Psoas muscle (tissue), 8 donors: ENCODE results near the gene FBXW12. TPM values are rescaled to one million over a fixed set of nuclear protein-coding genes. Genes with fewer than 3 reads are reported as not detected.

Experiments
- ATAC-seq, 4 donors: fragments of 200-7000 bp; cut with Tn5 transposase; one replicate each; pipeline ENCODE4 v1.9.1; 2020; ENCODE audit warnings: moderate library complexity in 3 of 4, mild to moderate bottlenecking in 2 of 4
- DNase-seq, 2 donors: peaks; one replicate each; pipeline ENCODE4 v3.0.0-alpha.2; 2020
- H3K27ac ChIP-seq: fragments of 200-600 bp; one replicate; pipeline ENCODE4 v1.8.0; 2022
- H3K27me3 ChIP-seq, 3 donors: fragments of 200-600 bp in 1 of 3; one replicate each; pipeline versions ENCODE4 v1.6.1 to v1.8.0; 2013 to 2022; ENCODE audit warnings: low read length in 2 of 3, mild to moderate bottlenecking in 2 of 3, moderate library complexity in 1 of 3; ENCODE audit not compliant: insufficient read depth in 3 of 3
- H3K36me3 ChIP-seq, 2 donors: fragments of 200-600 bp in 1 of 2; one replicate each; pipeline versions ENCODE4 v1.6.1 to v1.8.0; 2013 to 2022; ENCODE audit warnings: low read depth in 1 of 2, mild to moderate bottlenecking in 1 of 2, moderate library complexity in 1 of 2; ENCODE audit not compliant: insufficient read depth in 1 of 2
- H3K4me1 ChIP-seq: fragments of 200-600 bp; one replicate; pipeline ENCODE4 v1.8.0; 2022
- H3K4me3 ChIP-seq: fragments of 200-600 bp; one replicate; pipeline ENCODE4 v1.8.0; 2022; ENCODE audit warnings: mild to moderate bottlenecking
- H3K9me3 ChIP-seq: fragments of 200-600 bp; one replicate; pipeline ENCODE4 v1.8.0; 2022
- WGBS, 3 donors: extraction: QIAGEN DNeasy Blood & Tissue Kit; methylation state at CpG; one replicate each; pipeline versions ENCODE4 v1.1.6 to v1.1.7; 2013; 5-methylcytosine and 5-hydroxymethylcytosine counted together
- intact Hi-C, 2 donors: fragments of 100-400 bp; cut with DNase I; formaldehyde crosslinking; loops; one replicate each; pipeline versions ENCODE4 v1.11.0 to v1.14.2; 2022
- polyA plus RNA-seq, 3 donors: library from polyadenylated mRNA; stranded (reverse); fragments of 200-250 nt; gene quantifications; one replicate each; pipeline ENCODE4 v1.2.3, GENCODE V29; 2013
- total RNA-seq, 4 donors: library from RNA; stranded (reverse); fragmentation: NEBNext Ultra II Directional in 2 of 4; extraction: Animal tissue kit (Norgen Biotek cat#: 25700) in 2 of 4; gene quantifications; one replicate each; pipeline versions ENCODE4 v1.2.1 to v1.2.4, GENCODE V29; 2021 to 2023
- TF ChIP-seq, protein P1 (sequence below): fragments of 200-600 bp; IDR thresholded peaks from one replicate; pipeline ENCODE4 v1.8.0; 2022; ENCODE audit warnings: antibody characterized with exemption
- donor health status: healthy with polysubstance abuse.
- donor health status: DM: no; HTN: no; CAD: no; lungs with moderate emphysema.
- donor health status: Bipolar disorder and iron deficiency.
- donor health status: healthy.
- donor health status: DM: yes; HTN: yes; CAD: no.
- donor health status: DM: no; HTN: no; CAD: no.
- donor health status: DM: no; HTN: no; CAD: no.
- donor health status: DM: yes; HTN: yes; CAD: no.

The FBXW12 gene
- total and polyA plus RNA-seq, 7 donors: 0.01 TPM; not detected in 6

DNA sequence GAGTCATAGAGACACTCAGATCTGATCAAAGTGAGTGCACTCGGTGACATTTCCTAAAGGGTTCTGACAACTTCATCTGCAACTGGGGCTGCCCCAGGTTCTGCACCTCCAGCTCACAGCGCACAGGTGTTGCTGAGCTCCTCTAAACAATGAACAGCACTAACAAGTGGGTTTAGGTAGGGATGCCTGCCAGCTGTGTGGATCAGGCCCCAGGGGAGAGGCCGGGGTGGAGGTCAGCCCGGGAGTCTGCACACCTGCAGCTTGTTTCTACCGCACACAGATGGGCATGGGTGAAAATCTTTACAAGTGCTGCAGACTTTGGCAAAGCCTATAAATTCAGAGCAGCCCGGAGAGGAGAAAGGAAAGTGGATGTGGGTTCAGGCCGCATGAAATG is 355 bp downstream of the FBXW12 start:
- Histone ChIP-seq H3K36me3 (no peaks in the 10 kb centered on the region), H3K27me3 (no peaks in the 10 kb centered on the region), H3K9me3 (no peaks in the 10 kb centered on the region), H3K4me3 (no peak overlapping the region), H3K4me1 (no peaks in the 10 kb centered on the region), H3K27ac (no peak overlapping the region)
- TF ChIP-seq, protein P1, sequence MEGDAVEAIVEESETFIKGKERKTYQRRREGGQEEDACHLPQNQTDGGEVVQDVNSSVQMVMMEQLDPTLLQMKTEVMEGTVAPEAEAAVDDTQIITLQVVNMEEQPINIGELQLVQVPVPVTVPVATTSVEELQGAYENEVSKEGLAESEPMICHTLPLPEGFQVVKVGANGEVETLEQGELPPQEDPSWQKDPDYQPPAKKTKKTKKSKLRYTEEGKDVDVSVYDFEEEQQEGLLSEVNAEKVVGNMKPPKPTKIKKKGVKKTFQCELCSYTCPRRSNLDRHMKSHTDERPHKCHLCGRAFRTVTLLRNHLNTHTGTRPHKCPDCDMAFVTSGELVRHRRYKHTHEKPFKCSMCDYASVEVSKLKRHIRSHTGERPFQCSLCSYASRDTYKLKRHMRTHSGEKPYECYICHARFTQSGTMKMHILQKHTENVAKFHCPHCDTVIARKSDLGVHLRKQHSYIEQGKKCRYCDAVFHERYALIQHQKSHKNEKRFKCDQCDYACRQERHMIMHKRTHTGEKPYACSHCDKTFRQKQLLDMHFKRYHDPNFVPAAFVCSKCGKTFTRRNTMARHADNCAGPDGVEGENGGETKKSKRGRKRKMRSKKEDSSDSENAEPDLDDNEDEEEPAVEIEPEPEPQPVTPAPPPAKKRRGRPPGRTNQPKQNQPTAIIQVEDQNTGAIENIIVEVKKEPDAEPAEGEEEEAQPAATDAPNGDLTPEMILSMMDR: no peak
- intact Hi-C loops: no loop called here
- ATAC-seq (no peak), DNase-seq (no peak)
- WGBS, 3 donors: 69 to 72% (median 71%) methylated on average over 7 of the region's 7 CpGs

DNA sequence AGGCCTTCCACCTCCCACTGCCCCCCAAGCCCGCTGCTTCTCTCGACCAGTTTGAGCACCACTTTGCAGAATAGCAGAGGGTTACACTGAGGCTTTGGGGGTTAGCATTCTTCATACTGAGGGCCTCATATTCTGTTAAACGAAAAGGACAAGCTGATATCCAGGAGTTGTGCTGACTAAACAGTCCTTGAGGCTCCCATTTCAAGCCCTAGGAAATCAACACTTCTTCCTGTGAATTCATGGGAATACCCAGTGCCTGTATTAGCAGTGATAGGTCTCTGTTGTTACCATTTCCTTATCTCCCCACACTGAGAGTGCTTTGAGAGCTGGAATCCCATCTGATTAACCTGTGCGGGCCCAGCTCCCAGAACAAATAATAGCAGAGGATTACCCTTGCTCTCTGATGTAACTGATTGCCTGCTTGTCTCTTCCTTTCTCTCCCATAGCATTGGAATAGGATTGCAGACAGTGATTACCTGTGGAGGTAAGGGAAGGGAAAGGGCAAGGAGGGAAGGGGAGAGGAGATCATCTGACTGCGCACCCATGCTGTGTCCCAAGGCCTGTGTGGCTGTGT is 930 bp downstream of the FBXW12 start:
- no peak for ATAC-seq
- intact Hi-C loops: no loop called here
- WGBS, 3 donors: 68 to 76% (median 71%) methylated on average over 5 of the region's 5 CpGs
- TF ChIP-seq, protein P1: no peak
- DNase-seq: no peak
- H3K4me1 ChIP-seq: no peaks in the 10 kb centered on the region
- H3K4me3 ChIP-seq: no peak overlapping the region
- no peaks in the 10 kb centered on the region for H3K27me3 ChIP-seq
- H3K36me3 ChIP-seq: no peaks in the 10 kb centered on the region
- no peak overlapping the region for H3K27ac ChIP-seq
- H3K9me3 ChIP-seq: no peaks in the 10 kb centered on the region

DNA sequence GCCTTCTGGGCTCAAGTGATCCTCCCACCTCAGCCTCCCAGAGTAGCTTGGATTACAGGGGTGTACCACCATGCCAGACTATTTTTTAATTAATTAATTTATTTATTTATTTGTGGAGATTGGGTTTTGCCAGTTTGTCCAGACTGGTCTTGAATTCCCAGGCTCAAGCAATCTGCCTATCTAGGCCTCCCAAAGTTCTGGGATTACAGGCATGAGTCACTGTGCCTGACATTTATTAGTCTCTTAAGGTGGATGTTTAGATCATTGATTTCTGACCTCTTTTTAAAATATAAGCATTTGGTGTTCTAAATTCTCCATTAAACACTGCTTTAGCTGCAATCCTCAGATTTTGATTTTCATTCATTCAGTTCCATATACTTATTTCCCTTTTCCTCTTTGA is 15.6 kb downstream of the FBXW12 start:
- Histone ChIP-seq H3K4me1 (no peaks in the 10 kb centered on the region), H3K9me3 (peaks cover 11% of the 10 kb centered on the region), H3K4me3 (no peak overlapping the region), H3K36me3 (no peaks in the 10 kb centered on the region), H3K27me3 (no peaks in the 10 kb centered on the region), H3K27ac (no peak overlapping the region)
- intact Hi-C loops: no loop called here
- ATAC-seq: no peak
- TF ChIP-seq, protein P1: no peak
- DNase-seq: no peak

DNA sequence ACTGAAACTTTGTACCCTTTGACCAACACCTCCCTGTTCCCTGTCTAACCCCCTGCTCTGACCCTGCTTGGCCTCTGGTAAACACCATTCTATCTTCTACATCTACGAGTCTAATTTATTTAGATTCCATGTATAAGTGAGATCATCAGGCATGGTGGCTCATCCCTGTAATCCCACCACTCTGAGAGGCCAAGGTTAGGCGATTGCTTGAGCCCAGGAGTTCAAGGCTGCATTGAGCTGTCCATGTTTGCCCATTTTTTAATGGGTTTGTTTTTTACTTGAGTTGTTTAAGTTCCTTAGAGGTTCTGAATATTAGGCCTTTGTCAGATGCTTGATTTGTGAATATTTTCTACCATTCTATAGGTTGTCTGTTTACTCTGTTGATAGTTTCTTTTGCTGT is 16.9 kb downstream of the FBXW12 start:
- H3K27ac ChIP-seq: no peak overlapping the region
- 63 to 73% (median 64%) methylated on average over 2 of the region's 2 CpGs for WGBS, 3 donors
- intact Hi-C loops: no loop called here
- no peaks in the 10 kb centered on the region for H3K4me1 ChIP-seq
- H3K36me3 ChIP-seq: no peaks in the 10 kb centered on the region
- DNase-seq (no peak), ATAC-seq (no peak)
- no peaks in the 10 kb centered on the region for H3K27me3 ChIP-seq
- TF ChIP-seq, protein P1: no peak
- H3K9me3 ChIP-seq: peaks cover 11% of the 10 kb centered on the region
- H3K4me3 ChIP-seq: no peak overlapping the region

DNA sequence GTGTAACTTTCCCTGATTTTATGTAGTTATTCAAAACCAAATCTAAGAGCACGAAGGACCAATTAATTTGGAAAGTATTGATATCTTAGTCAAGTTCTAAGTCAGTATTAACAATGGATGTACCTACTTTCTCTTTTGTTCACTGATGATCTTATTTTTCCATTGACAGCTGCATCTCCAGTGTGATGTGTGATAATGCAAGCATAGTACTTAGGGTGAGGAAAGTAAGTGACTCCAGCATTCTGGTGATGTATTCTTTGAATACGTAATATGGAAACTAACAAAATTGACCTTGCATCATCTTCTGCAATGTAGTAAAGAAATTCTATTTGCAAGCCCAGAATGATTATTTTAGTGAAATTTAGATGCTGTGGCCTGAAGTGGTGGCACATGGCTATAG is 22.4 kb downstream of the FBXW12 start:
- DNase-seq (no peak), ATAC-seq (no peak)
- Histone ChIP-seq H3K4me1 (no peaks in the 10 kb centered on the region), H3K27me3 (peaks cover 0 to 5% (median 0%) of the 10 kb centered on the region in 3 donors), H3K36me3 (no peaks in the 10 kb centered on the region), H3K9me3 (no peaks in the 10 kb centered on the region), H3K4me3 (no peak overlapping the region), H3K27ac (no peak overlapping the region)
- 87 to 94% (median 91%) methylated on average over 2 of the region's 2 CpGs for WGBS, 3 donors
- TF ChIP-seq, protein P1: no peak
- intact Hi-C loops: no loop called here
